Stimulated activated CD4-positive, alpha-beta T cell treated with anti-CD3 and anti-CD28 coated beads, Interleukin-12 subunit alpha, Interleukin-12 subunit beta, amount 100 ng/mL, for 48 hours (primary cell): ENCODE results near the gene KMT2B.
"Not testable (repeated sequence)": the region's sequence is repeated elsewhere in the genome, so short reads cannot be mapped to it uniquely, and the experiment has no call there.

Source experiments
- DNase-seq, 3 donors: peaks; one replicate each; pipeline ENCODE4 v3.0.0-alpha.2; 2020; ENCODE audit warnings: low read depth in 2 of 3, low spot score in 1 of 3

Gene KMT2B

GRCh38 chr19:35755550-35756376, 38.0 kb downstream of the KMT2B start:
- peak in 2 of 3 donors; percentile 36 to 41 for DNase-seq

- DNase-seq = no peak
Observed at GRCh38 chr19:35756377-35757230, 38.8 kb downstream of the KMT2B start, which contains the start of gene HSPB6. Gene HSPB6 (minus strand): TSS chr19:35757029. CDS start chr19:35757008, 21 bp downstream.

DNA sequence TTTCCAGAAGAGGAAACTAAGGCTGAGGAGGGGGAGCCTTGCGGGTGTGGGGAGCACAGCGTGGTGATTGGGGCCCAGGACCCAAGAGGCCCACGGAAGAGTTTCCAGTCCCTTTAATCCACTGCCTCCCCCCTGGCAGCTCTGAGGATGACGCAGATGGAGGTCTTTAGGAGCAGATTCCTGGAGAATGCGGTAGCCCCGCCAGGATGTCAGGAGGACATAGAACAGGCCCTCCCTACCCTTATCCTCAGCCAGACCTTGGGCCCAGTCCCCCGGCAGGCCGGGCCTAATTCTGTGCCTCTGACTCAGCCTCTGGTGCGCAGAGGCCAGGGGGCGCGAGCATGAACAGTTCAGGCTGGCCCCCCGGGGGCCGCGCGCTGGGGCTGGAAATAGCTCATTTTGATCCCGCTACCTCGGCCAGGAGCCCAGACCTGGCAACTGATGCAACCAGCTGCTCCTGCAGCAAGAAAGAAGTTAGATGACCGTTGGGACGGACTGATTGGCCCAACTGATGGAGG, 39.5 kb downstream of the KMT2B start:
- DNase-seq = no peak

DNA sequence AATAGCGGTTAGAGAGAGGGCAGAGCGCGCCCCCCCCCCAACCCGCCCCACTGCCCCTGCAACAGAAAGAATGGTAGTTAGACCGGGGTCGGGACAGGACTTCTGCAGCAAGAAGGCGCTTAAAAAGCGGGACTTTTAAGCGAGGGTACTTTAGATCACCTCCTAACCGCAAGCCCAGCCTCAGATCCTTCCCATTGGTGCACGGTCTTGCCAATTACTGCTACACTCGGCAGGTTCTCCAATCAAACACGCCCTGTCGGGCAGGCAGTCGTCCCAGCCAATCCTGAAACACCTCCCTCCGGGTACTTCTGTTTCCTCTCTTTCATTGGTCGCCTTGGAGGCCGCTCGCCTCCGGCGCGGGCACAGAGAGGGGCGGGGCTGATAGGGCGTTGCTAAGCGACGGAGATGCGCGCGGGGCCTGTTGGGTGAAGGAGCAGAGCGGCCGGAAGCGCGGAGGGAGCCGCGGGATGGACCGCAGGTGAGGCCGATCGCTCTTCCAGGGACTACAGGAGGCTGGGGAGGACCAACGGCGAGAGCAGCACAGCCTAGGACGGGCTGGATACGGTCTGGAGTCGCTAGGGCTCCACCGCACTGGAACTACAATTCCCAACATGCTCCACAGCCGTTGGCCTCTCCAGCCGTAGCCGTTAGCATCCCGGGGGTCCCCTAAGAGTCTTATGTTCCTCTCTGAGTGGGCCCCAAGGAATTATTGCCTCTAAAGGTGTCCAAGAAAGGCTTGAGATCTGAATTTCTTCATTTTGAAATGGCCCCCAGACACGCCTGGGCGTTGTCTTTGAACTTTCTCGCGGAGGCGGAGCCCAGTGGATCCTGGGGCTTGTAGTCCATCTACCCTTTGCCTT, 40.2 kb downstream of the KMT2B start, which contains the start of gene PROSER3:
PROSER3 (plus strand) TSS at position 428 of the 860 bp plus-strand sequence; CDS start at position 468, 40 bp downstream.
- peak; percentile 96 to 99 (median 98) for DNase-seq

DNA sequence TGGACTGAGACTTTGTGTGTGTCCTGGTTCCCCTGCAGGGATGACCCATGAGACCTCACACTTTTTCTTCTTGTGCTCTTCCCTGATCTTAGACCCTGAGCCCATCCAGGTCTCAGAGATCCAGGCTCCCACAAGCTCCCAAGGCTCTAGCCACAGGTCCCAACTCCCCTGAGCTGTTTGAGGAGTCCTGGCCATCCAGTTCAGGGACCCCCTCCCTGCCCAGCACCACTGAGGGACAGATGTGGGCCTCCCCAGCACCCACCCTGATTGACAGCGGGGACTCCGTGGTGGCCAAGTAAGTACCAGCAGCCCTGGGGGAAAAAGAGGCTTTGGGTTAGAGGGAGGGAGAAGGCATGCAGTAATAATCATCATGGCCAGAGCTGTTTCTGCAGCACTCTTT, 41.9 kb downstream of the KMT2B start:
- DNase-seq = no peak

DNA sequence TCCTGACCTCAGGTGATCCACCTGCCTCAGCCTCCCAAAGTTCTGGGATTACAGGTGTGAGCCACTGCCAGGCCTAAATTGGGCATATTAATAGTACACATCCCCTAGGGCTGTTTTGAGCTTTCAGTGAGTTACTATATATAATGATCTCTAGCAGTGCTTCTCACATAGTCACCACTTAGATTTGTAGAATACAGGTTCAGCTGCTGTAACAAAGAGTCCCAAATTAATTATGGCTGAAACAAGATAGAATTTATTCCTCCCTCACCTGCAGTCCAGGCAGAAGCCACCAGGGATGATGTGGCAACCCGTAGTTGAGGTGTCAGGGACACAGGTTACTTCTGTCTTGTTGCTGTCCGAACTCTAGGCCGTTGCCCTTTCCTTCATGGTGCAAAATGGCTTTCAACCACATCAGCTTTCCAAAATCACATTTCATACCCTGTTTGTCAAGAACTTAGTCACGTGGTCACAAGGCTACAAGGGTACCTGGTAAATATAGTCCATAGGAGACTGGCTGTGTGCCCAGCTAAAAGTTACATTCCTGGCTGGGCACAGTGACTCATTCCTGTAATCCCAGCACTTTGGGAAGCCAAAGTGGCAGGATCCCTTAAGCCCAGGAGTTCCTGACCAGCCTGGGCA, 43.0 kb downstream of the KMT2B start:
- no peak for DNase-seq

DNA sequence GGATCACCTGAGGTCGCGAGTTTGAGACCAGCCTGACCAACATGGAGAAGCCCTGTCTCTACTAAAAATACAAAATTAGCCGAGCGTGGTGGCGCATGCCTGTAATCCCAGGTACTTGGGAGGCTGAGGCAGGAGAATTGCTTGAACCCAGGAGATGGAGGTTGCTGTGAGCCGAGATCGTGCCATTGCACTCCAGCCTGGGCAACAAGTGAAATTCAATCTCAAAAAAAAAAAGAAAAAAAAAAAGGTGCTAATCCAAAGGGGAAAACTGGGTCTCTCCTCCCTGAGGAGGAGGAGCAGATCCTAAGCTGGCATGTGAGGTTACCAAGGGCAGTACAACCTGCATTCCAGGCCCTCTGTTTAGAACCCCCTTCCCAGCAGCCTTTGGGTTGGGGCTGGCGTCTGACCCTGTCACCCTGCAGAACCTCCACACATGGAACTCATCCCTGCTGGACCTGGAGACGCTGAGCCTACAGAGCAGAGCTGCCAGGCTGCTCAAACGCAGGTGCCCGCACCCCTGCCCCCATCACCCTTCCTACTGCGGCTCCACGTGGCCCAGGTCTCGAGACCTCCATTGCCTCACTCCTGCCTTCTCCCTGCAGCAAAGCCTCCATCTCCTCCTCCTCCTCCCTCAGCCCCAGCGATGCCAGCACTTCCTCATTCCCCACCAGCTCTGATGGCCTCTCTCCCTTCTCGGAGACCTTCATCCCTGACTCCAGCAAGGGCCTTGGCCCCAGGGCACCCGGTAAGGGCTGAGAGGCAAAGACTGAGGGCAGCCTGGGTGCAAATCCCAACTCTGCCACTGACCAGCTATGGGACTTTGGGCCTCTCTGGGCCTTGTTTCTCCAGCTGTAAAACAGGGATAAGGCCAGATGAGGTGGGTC, 46.9 kb downstream of the KMT2B start:
- no peak for DNase-seq

DNA sequence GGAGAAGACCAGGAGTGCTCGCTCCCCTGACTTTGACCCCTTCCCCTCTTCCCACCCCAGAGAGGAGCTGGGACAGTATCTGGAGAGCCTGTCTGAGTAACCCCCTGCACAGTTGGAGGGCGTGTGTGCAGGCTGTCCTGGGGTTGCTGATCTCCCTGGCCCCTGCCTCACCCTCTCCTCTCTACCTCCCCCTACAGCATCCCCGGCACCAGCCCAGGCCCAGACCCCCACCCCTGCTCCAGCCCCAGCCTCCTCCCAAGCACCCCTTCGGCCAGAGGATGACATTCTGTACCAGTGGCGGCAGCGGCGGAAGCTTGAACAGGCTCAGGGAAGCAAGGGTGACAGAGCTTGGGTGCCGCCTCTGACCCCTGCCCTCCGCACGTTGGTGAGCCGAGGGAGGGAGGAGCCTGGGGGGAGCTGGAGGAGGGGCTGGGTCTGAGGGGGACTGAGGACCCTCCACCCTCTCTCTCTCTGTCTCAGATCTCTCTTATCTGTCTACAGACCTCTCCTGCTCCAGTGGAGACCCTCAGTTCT, 48.8 kb downstream of the KMT2B start:
- no peak for DNase-seq

DNA sequence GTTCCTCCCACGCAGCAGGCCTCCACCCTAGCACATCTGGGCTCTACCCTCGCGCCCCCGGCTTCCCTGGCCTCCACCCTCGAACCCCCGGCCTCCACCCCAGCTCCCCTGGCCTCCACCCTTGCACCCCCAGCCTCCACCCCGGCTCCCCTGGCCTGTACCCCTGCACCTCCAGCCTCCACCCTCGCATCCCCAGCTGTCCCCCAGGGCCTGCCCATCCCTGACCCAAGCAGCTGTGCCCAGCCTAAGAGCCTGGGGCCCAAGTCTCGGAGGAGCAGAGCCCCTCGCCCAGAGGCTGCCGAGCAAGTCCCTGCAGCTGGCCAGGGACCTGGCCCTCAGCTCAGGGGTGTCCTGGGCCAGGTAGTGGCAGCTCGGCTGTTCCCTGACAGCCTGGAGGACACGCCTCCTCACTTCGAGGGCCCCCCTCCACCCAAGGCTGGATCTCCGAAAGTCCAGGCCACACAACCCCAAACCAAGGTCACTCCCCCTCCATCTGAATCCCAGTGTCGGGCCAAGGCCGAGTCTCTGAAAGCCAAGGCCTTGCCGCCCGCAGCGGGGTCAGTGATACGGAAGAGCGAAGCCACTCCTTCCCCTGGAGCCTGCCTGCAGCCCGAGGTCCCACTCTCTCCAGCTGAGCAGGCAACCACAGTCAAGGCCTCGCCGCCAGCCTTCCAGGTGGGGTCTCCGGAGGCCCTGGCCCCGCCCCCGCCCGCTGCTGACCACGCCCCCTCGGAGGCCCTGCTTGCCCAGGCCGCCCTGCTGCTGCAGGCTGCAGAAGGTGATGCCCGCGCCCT, 49.7 kb downstream of the KMT2B start:
- no peak for DNase-seq

- no peak for DNase-seq
Observed at GRCh38 chr19:35768082-35768421, 50.2 kb downstream of the KMT2B start.

GRCh38 chr19:35772362-35772761, 54.6 kb downstream of the KMT2B start:
- not testable (repeated sequence) for DNase-seq

- DNase-seq = no peak
Observed at GRCh38 chr19:35773020-35773806, 55.4 kb downstream of the KMT2B start.

GRCh38 chr19:35774274-35775045, 56.7 kb downstream of the KMT2B start:
- no peak for DNase-seq

- DNase-seq = no peak
Observed at GRCh38 chr19:35775046-35775297, 57.2 kb downstream of the KMT2B start.

DNA sequence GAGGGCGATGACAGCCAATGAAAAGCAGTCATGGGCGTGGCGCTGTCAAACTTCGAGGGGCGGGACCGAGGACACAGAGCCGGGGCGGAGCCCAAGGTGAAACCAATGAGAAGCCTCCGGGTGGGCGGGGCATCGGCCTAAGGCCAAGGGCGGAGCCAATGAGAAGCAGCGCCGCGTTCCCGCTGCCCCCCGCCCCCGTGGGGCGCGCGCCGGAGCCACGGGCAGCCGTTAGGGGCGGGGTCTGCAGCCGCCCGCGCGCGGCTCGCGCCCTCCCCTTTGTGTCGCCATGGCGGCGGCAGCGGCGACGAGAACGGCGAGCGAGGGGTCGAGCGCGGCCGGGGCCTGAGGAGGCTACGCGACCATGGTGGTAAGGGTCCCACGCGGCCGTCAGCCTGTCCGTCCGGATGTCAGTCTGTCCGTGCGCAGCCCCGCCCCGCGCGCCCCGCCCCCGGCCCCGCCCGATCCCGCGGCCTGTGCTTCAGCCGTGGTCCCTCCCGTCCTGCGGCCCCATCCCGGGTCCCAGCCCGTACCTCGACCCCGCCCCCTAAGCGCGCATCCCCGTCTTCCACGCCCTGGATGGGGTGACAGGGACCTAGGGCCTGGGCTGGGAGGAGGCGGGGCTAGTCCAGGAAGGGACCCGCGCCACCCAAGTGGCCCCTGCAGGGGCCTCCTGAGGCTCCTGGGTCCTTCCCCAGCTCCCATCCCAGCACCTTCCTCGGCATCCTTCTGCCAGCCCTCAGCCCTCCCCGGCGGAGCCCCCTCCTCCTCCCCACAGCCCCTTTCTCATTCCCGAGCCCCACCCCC, 57.7 kb downstream of the KMT2B start, which contains the start of gene ARHGAP33:
ARHGAP33 (plus strand) TSS at position 267 of the 804 bp plus-strand sequence; CDS start at position 362, 95 bp downstream.
- peak; percentile 98 to 100 (median 99) for DNase-seq
